K562 (cell line): ENCODE data around the gene GDF7. TPM values are rescaled to one million over a fixed set of nuclear protein-coding genes. Genes with fewer than 3 reads are reported as not detected.

ENCODE experiments used
- BRCA1 ChIP-seq, 2 experiments: fragments of 450-650 bp in 1 of 2; sonication (generic) in 1 of 2; formaldehyde crosslinking in 1 of 2; IDR thresholded peaks; 2 replicates each; pipeline versions ENCODE4 v1.5.0 to v1.6.1; 2017 to 2020; ENCODE audit warnings: mild to moderate bottlenecking in 1 of 2, missing genetic modification reagents in 1 of 2
- HINFP ChIP-seq: fragments of 450-650 bp; conservative IDR thresholded peaks from 2 replicates; pipeline ENCODE4 v1.6.1; 2016; ENCODE audit warnings: missing genetic modification characterization, low read depth, mild to moderate bottlenecking, control low read depth, missing compliant biosample characterization
- HNRNPK ChIP-seq: fragments of 200-400 bp; formaldehyde crosslinking; IDR thresholded peaks from one replicate; pipeline ENCODE4 v1.6.1; 2018; ENCODE audit warnings: mild to moderate bottlenecking, low read depth, low read length; ENCODE audit not compliant: poor library complexity, severe bottlenecking
- KLF10 ChIP-seq: fragments of 250-450 bp; sonication (Bioruptor Pico); IDR thresholded peaks from 2 replicates; pipeline ENCODE4 v1.6.1; 2021; ENCODE audit warnings: matching md5 sums
- NELFE ChIP-seq: IDR thresholded peaks from 2 replicates; pipeline ENCODE4 v1.6.1; 2011; ENCODE audit warnings: mild to moderate bottlenecking; ENCODE audit not compliant: insufficient read depth, insufficient read length
- RBM25 ChIP-seq: fragments of 200-400 bp; formaldehyde crosslinking; IDR thresholded peaks from 2 replicates; pipeline ENCODE4 v1.6.1; 2018; ENCODE audit warnings: low read length, low read depth, moderate library complexity; ENCODE audit not compliant: severe bottlenecking
- REST ChIP-seq, 2 experiments: fragments of 450-650 bp; formaldehyde crosslinking in 1 of 2; IDR thresholded peaks; 2 replicates each; pipeline versions ENCODE4 v1.4.0 to v1.6.1; 2014 to 2020; ENCODE audit warnings: mild to moderate bottlenecking in 2 of 2, borderline replicate concordance in 1 of 2, low read depth in 1 of 2
- SAFB ChIP-seq: fragments of 200-400 bp; formaldehyde crosslinking; IDR thresholded peaks from 2 replicates; pipeline ENCODE4 v1.6.1; 2017; ENCODE audit warnings: low read depth, low read length, borderline replicate concordance
- SMC3 ChIP-seq: conservative IDR thresholded peaks from 2 replicates; pipeline ENCODE4 v1.6.1; 2011; ENCODE audit warnings: low read depth, low read length, improper control_type of control experiment; ENCODE audit not compliant: insufficient read depth
- TBP ChIP-seq: optimal IDR thresholded peaks from 2 replicates; pipeline ENCODE3; 2011; ENCODE audit warnings: low read depth, low read length, improper control_type of control experiment
- ZBTB17 ChIP-seq: fragments of 450-650 bp; formaldehyde crosslinking; IDR thresholded peaks from 2 replicates; pipeline ENCODE4 v1.4.0; 2020; ENCODE audit warnings: mild to moderate bottlenecking
- ZC3H4 ChIP-seq: sonication (generic); formaldehyde crosslinking; IDR thresholded peaks from 2 replicates; pipeline ENCODE4 v1.9.0; 2021; ENCODE audit warnings: missing genetic modification reagents, borderline replicate concordance
- ZNF644 ChIP-seq: fragments of 200-800 bp; sonication (Bioruptor generic); IDR thresholded peaks from 2 replicates; pipeline ENCODE4 v1.6.1; 2016; ENCODE audit warnings: low read depth, missing genetic modification characterization, missing compliant biosample characterization
- ZNF707 ChIP-seq: fragments of 250-450 bp; sonication (Bioruptor Pico); conservative IDR thresholded peaks from 2 replicates; pipeline ENCODE4 v1.8.0; 2022; ENCODE audit warnings: inconsistent platforms, mild to moderate bottlenecking, moderate library complexity
- polyA plus RNA-seq, 8 experiments: library from polyadenylated mRNA; depleted of rRNA in 4 of 8; stranded (reverse) in 5 of 8; unstranded in 3 of 8; fragments of >200 nt; fragmentation: Nextera tagmentation in 2 of 8; fragmentation: Illumina TruSeq in 1 of 8; extraction: Ambion mirVana in 2 of 8; extraction: Trizol in 1 of 8; gene quantifications; 2 replicates each; pipeline versions ENCODE4 v1.2.1 to v1.2.3, GENCODE V29; 2011 to 2014; ENCODE audit warnings: inconsistent platforms in 1 of 8, missing spikeins in 1 of 8
- total RNA-seq, 7 experiments: library from RNA; depleted of rRNA in 6 of 7; stranded (reverse); fragments of >200 nt in 6 of 7; fragmentation: Illumina TruSeq in 2 of 7; extraction: Trizol in 2 of 7; gene quantifications; 2 replicates each; pipeline versions ENCODE4 v1.2.1 to v1.2.3, GENCODE V29; 2011 to 2021; ENCODE audit warnings: low replicate concordance in 1 of 7

GDF7 gene
- total and polyA plus RNA-seq, 9 of the 15 experiments (the other 6 are each of a cell fraction or from before 2014, with no cell fraction given) = 0.01 TPM; not detected in 7

GRCh38 chr2:20642055-20642971, 24.6 kb upstream of the GDF7 start (continued):
- peak; percentile 67 for TF ChIP-seq REST (IDR thresholded peaks at IDR 0.05; ENCODE audit: borderline replicate concordance)
- TF ChIP-seq REST (CRISPR knock-in tag; IDR thresholded peaks at IDR 0.05; ENCODE audit: low read depth) = no peak
- TF ChIP-seq SMC3 = peak; percentile 93
- no peak for TF ChIP-seq ZNF707 (CRISPR knock-in tag)
- no peak for TF ChIP-seq SAFB
- no peak for TF ChIP-seq TBP
- TF ChIP-seq ZNF644 (tag) = no peak
- no peak for TF ChIP-seq HNRNPK
- TF ChIP-seq NELFE = no peak
- TF ChIP-seq ZC3H4 = no peak
- TF ChIP-seq HINFP (tag) = no peak
- TF ChIP-seq KLF10 = no peak
- TF ChIP-seq ZBTB17 (CRISPR knock-in tag) = no peak
- TF ChIP-seq RBM25 = no peak
- no peak for TF ChIP-seq BRCA1 (IDR thresholded peaks at IDR 0.05)
- TF ChIP-seq BRCA1 (CRISPR knock-in tag; IDR thresholded peaks at IDR 0.05) = no peak
